Parathyroid adenoma (tissue), 2 donors: ENCODE data around the gene ADSS1.

Experiments
- H2AFZ ChIP-seq: fragments of 300-600 bp; sonication (generic); one replicate; pipeline ENCODE4 v1.7.0; 2017; ENCODE audit warnings: antibody characterized with exemption, mild to moderate bottlenecking
- H3K27ac ChIP-seq: fragments of 300-600 bp; sonication (generic); one replicate; pipeline ENCODE4 v1.7.0; 2017
- H3K27me3 ChIP-seq: fragments of 300-600 bp; sonication (generic); one replicate; pipeline ENCODE4 v1.7.0; 2017; ENCODE audit warnings: low read length; ENCODE audit not compliant: control insufficient read depth, insufficient read depth
- H3K36me3 ChIP-seq: fragments of 300-600 bp; sonication (generic); one replicate; pipeline ENCODE4 v1.7.0; 2017; ENCODE audit warnings: low read length; ENCODE audit not compliant: control insufficient read depth, insufficient read depth
- H3K4me1 ChIP-seq: fragments of 300-600 bp; sonication (generic); one replicate; pipeline ENCODE4 v1.7.0; 2017; ENCODE audit warnings: control low read depth
- H3K4me2 ChIP-seq: fragments of 300-600 bp; sonication (generic); one replicate; pipeline ENCODE4 v1.7.0; 2017; ENCODE audit warnings: low read length
- H3K4me3 ChIP-seq: fragments of 300-600 bp; sonication (generic); one replicate; pipeline ENCODE4 v1.7.0; 2017; ENCODE audit warnings: low read depth, low read length
- H3K79me2 ChIP-seq: fragments of 300-600 bp; sonication (generic); one replicate; pipeline ENCODE4 v1.7.0; 2017; ENCODE audit warnings: control low read depth
- H3K9ac ChIP-seq: fragments of 300-600 bp; sonication (generic); one replicate; pipeline ENCODE4 v1.7.0; 2017; ENCODE audit warnings: mild to moderate bottlenecking
- H3K9me3 ChIP-seq: fragments of 300-600 bp; sonication (generic); one replicate; pipeline ENCODE4 v1.7.0; 2017; ENCODE audit warnings: low read length; ENCODE audit not compliant: control insufficient read depth
- TF ChIP-seq, protein P1 (sequence below): fragments of 300-600 bp; sonication (generic); IDR thresholded peaks from one replicate; pipeline ENCODE4 v1.7.0; 2017; ENCODE audit warnings: antibody characterized with exemption, mild to moderate bottlenecking
- donor health status: primary hyperparathyroidism.

Gene ADSS1

DNA sequence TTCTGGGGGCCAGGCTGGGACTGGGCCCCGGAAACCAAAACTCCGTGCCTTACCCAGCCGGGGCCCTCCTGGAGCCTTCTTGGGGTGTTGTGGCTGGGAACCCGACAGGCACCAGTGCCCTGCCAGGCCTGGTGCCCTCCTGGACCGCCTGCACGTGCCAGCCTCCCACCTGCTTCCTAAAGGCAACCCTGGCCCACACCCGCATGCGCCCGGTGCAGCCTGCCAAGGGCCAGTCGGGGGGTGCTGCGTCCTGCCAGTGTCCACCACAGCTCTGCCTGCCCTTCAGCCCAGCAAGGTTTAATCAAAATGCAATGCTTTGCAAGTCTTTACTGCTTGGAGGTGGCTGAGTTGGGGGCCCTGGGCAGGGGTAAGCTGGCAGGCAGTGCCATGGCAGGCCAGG is 5.2 kb upstream of the ADSS1 start:
- Histone ChIP-seq H3K4me1 (no peaks in the 10 kb centered on the region), H3K4me2 (no peak overlapping the region), H3K79me2 (no peaks in the 10 kb centered on the region), H3K9me3 (no peaks in the 10 kb centered on the region), H2AFZ (no peak overlapping the region), H3K36me3 (no peaks in the 10 kb centered on the region), H3K4me3 (no peak overlapping the region), H3K27me3 (no peaks in the 10 kb centered on the region), H3K27ac (no peak overlapping the region), H3K9ac (no peak overlapping the region)
- TF ChIP-seq, protein P1, sequence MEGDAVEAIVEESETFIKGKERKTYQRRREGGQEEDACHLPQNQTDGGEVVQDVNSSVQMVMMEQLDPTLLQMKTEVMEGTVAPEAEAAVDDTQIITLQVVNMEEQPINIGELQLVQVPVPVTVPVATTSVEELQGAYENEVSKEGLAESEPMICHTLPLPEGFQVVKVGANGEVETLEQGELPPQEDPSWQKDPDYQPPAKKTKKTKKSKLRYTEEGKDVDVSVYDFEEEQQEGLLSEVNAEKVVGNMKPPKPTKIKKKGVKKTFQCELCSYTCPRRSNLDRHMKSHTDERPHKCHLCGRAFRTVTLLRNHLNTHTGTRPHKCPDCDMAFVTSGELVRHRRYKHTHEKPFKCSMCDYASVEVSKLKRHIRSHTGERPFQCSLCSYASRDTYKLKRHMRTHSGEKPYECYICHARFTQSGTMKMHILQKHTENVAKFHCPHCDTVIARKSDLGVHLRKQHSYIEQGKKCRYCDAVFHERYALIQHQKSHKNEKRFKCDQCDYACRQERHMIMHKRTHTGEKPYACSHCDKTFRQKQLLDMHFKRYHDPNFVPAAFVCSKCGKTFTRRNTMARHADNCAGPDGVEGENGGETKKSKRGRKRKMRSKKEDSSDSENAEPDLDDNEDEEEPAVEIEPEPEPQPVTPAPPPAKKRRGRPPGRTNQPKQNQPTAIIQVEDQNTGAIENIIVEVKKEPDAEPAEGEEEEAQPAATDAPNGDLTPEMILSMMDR, result no peak

DNA sequence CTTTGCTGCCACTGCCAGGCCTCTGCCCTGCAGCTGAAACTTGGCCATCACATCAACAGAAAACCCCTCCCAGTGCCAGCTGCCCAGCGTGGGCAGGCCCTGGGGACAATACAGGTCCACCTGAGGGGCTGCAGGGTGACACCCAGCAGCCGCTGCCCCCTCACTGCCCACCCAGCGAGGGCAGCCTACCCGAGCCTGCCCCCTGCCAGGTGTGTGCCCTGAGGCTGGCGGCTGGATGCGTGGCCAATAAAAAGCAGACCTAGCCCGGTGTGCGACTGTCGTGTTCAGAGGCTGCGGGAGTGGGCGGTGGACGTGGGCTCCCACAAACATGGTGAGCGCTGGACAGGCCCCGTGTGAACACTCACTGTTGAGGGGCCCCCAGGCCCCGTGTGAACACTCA is 4.7 kb upstream of the ADSS1 start:
- no peaks in the 10 kb centered on the region for H3K9me3 ChIP-seq
- TF ChIP-seq, protein P1, result no peak
- no peaks in the 10 kb centered on the region for H3K79me2 ChIP-seq
- H3K27me3 ChIP-seq, result no peaks in the 10 kb centered on the region
- H3K4me2 ChIP-seq, result no peak overlapping the region
- H2AFZ ChIP-seq, result no peak overlapping the region
- H3K27ac ChIP-seq, result no peak overlapping the region
- H3K4me3 ChIP-seq, result no peak overlapping the region
- no peaks in the 10 kb centered on the region for H3K4me1 ChIP-seq
- H3K9ac ChIP-seq, result no peak overlapping the region
- no peaks in the 10 kb centered on the region for H3K36me3 ChIP-seq

DNA sequence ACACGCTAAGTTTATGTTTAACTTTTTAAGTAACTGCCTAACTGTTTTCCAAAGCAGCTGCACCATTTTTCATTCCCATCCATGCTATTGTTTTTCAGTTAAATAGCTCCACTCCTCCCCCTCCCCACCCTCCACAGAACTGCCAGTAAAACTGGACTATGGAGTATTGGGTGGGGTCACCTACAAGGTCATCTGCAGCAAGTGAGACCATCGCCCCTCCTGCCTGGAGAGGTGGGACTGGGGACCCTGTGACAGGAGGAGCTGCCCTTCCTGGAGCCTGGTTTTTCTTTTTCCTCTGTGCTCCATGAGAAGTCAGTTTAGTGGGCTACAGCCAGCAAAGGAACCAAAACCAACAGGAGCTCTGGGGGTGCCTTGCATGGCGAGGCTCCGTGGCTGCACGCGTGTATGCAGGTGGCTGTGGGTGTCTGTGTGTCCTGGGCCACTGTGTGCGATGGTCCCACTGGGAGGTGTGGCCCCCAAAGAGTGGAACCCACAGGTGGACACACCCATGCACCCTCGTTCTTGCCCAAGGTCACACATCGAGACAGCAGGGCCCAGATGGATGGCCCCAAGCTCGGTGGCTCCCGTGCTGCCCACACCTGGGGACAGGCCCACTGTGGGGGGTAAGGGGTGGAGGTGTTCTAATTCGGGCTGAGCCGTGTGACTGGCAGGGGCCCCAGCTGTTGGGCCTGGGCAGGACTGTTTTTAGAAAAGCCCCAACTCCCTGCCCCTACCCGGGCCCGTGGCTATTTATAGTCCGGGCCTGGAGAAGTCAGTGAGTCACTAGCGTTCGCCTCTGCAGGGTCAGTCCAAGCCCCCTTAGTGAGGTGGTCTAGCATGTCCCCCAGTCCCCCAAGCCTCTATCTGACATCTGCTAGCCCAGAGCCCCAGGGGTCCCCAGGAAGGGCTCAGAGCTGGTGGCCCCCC is 2.3 kb upstream of the ADSS1 start:
- Histone ChIP-seq H3K27me3 (no peaks in the 10 kb centered on the region), H3K4me1 (peaks cover 5% of the 10 kb centered on the region), H2AFZ (no peak overlapping the region), H3K9me3 (no peaks in the 10 kb centered on the region), H3K4me3 (no peak overlapping the region), H3K79me2 (no peaks in the 10 kb centered on the region), H3K9ac (no peak overlapping the region), H3K27ac (no peak overlapping the region), H3K36me3 (no peaks in the 10 kb centered on the region), H3K4me2 (no peak overlapping the region)
- TF ChIP-seq, protein P1, result no peak

DNA sequence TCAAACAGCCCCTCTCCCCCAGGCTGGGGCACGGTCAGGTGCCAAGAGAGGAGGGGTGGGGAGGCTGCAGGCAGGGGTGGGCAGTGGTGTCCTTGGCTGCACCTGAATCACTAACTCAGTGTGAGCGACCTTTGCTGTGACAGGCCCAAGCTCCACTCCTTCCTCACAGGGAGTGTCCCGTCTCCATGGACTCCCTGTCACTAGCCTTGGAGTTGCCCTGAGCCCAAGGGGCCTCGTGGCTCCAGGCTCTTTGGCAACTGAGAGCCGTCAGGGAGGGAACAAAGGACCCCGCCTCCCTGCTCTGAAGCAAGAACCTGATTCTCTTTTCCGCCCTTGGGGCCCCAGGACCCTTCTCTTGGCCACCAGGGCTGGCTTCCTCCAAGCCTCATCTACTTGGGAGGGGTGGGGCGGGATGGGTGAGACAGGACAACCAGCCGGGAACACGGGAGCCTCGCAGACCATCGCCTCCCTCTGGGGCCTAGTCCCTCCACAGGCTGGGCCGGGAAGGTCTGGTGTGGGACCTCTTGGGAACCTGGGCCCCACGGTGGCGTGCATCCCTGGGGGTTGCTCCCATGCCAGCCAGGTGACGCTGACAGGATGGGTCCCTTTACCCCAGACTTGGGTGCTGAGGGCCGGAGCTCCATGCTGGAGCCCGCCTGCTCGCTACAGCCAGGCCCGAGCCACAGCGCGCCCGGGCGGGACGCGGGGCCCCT is 935 bp upstream of the ADSS1 start:
- no peak overlapping the region for H3K9ac ChIP-seq
- no peaks in the 10 kb centered on the region for H3K9me3 ChIP-seq
- H3K27me3 ChIP-seq, result no peaks in the 10 kb centered on the region
- TF ChIP-seq, protein P1, result no peak
- H2AFZ ChIP-seq, result peak overlapping the region; percentile 91
- peaks cover 5% of the 10 kb centered on the region for H3K4me1 ChIP-seq
- H3K4me2 ChIP-seq, result peak overlapping the region; percentile 89
- no peaks in the 10 kb centered on the region for H3K79me2 ChIP-seq
- peak overlapping the region; percentile 70 for H3K4me3 ChIP-seq
- no peak overlapping the region for H3K27ac ChIP-seq
- H3K36me3 ChIP-seq, result no peaks in the 10 kb centered on the region
